Activated naive CD8-positive, alpha-beta T cell treated with anti-CD3 and anti-CD28 coated beads, Interleukin-2, amount 10 ng/mL, durations not matched to agents 7 days and 5 days (primary cell): Measurements from ENCODE around the gene ZNF763. TPM values are rescaled to one million over a fixed set of nuclear protein-coding genes. Genes with fewer than 3 reads are reported as not detected.
"Not testable (repeated sequence)": the region's sequence is repeated elsewhere in the genome, so short reads cannot be mapped to it uniquely, and the experiment has no call there.

Experiments used
- ATAC-seq: fragments of 150-1000 bp; cut with Tn5 transposase; one replicate; pipeline ENCODE4 v1.10.0; 2021; ENCODE audit warnings: low read depth, moderate library complexity
- POLR2A ChIA-PET: fragments of 350-600 bp; sonication (Branson Sonifier 250); formaldehyde crosslinking; loops from one replicate; lab custom pipeline; 2021; ENCODE audit warnings: antibody characterized with exemption; lab: Charles Lee
- DNase-seq: peaks from one replicate; pipeline ENCODE4 v3.0.0; 2021
- H3K27ac Mint-ChIP-seq: one replicate; pipeline ENCODE4 v1.8.0; 2022; ENCODE audit warnings: mild to moderate bottlenecking, mixed read lengths
- H3K27me3 Mint-ChIP-seq: one replicate; pipeline ENCODE4 v1.8.0; 2022; ENCODE audit warnings: mild to moderate bottlenecking, moderate library complexity, mixed read lengths
- H3K36me3 Mint-ChIP-seq: one replicate; pipeline ENCODE4 v1.8.0; 2021; ENCODE audit warnings: mild to moderate bottlenecking, mixed read lengths
- H3K4me1 Mint-ChIP-seq: one replicate; pipeline ENCODE4 v1.8.0; 2021; ENCODE audit warnings: mixed read lengths
- H3K4me3 Mint-ChIP-seq: one replicate; pipeline ENCODE4 v1.8.0; 2022; ENCODE audit warnings: mild to moderate bottlenecking, moderate library complexity, mixed read lengths
- H3K9me3 Mint-ChIP-seq: one replicate; pipeline ENCODE4 v1.8.0; 2021; ENCODE audit warnings: mixed read lengths
- total RNA-seq, 2 experiments: library from RNA; stranded (reverse); gene quantifications; one replicate each; pipeline ENCODE4 v1.2.3, GENCODE V29; 2021

The ZNF763 gene
- total RNA-seq = 1 to 10 TPM; 5.2 to 6.1 TPM

DNA sequence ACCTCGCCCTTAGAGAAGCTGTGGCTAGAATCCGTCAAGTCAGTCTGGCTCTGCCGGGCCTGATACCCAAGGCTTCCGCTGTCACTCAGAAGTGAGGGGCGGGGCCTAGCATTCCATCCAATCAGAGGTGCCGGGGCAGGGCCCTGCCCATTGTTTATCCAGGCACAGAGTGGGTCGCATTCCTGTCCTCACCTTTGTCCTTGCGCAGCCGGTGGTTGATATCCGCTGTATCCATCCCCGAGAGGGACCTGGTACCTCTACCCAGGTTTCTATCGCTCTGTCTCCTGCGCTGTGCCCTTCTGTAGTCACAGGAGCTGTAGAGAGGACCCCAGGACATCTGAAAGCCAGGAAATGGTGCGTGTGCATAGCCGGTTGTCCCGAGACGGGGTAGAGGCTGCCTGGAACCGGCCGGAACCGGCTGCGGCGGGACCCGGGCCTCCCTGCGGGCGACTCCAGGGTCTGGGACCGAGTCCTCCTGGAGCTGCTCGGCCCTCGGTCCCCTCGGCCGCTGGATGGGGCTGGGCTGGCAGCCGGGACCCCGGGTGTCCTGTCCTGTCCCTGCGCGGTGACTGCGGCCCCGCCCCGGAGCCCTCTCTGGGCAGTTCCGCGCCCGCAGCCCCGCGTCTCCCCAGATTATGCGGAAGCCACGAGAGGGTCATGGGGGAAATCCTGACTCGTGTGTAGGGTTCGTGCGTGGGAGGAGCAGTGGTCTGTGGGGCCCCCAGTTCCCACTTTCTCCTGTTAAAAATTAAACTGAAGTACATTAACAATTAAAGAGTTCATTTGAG lies at the start of gene ZNF763:
ZNF763 (plus strand) TSS at position 183 of the 788 bp plus-strand sequence; CDS start at position 352, 169 bp downstream.
- Mint-ChIP-seq H3K4me3 (peak within 1 kb of the TSS; percentile 96), H3K36me3 (peaks cover 9% of the 10 kb centered on the region), H3K9me3 (peaks cover 3% of the 10 kb centered on the region), H3K27ac (peak within 1 kb of the TSS; percentile 93), H3K4me1 (peaks cover 20% of the 10 kb centered on the region), H3K27me3 (no peaks in the 10 kb centered on the region)
- ATAC-seq (peak; percentile 93), DNase-seq (peak; percentile 88)
- POLR2A ChIA-PET = interaction anchor here (0.5 to 2.5 kb wide), 10 partner anchors 11 to 972 kb away, joined by 3 to 34 read pairs (median 4); partner anchors contain the start of genes ZNF20, ZNF433 and ZNF700

GRCh38 chr19:11921852-11922495 lies 42.9 kb upstream of the ZNF763 start:
- H3K9me3 Mint-ChIP-seq = peaks cover 6% of the 10 kb centered on the region
- H3K4me1 Mint-ChIP-seq = peaks cover 27% of the 10 kb centered on the region
- H3K27ac Mint-ChIP-seq = no peak overlapping the region
- no peak for ATAC-seq
- H3K4me3 Mint-ChIP-seq = no peak overlapping the region
- DNase-seq = no peak
- no peaks in the 10 kb centered on the region for H3K27me3 Mint-ChIP-seq
- POLR2A ChIA-PET = interaction anchor here (4.4 kb wide), 1 partner anchor 66 kb away, joined by 69 read pairs; no protein-coding TSS in a partner anchor
- peaks cover 15% of the 10 kb centered on the region for H3K36me3 Mint-ChIP-seq

DNA sequence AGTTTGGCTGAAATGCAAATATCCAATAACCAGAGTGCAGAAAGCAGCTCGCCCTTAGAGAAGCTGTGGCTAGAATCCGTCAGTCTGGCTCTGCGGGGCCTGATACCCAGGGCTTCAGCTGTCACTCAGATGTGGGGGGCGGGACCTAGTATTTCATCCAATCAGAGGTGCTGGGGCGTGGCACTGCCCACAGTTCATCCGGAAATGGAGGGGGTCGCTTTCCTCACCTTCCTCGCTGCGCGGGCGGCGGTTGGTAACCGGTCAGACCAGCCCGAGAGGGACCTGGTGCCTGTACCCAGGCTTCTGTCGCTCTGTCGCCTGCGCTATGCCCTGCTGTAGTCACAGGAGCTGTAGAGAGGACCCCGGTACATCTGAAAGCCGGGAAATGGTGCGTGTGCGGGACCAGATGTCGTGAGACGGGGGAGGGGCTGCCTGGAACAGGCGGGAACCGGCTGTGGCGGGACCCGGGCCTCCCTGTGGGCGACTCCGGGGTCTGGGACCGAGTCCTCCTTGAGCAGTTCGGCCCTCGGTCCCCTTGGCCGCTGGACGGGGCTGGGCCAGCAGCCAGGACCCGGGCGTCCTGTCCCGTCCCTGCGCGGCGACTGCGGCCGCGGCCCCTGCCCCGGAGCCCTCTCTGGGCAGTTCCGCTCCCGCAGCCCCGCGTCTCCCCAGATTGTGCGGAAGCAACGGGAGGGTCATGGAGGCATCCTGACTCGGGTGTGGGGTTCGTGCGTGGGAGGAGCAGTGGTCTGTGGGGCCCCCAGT lies 39.8 kb upstream of the ZNF763 start, which contains the start of gene ZNF700:
ZNF700 (plus strand) TSS at position 222 of the 765 bp plus-strand sequence; CDS start at position 326, 104 bp downstream.
- Mint-ChIP-seq H3K36me3 (peaks cover 38% of the 10 kb centered on the region), H3K27me3 (no peaks in the 10 kb centered on the region), H3K27ac (peak within 1 kb of the TSS; percentile 100), H3K4me1 (peaks cover 31% of the 10 kb centered on the region), H3K4me3 (peak within 1 kb of the TSS; percentile 90), H3K9me3 (peaks cover under 1% of the 10 kb centered on the region)
- DNase-seq (peak; percentile 89), ATAC-seq (peak; percentile 85)
- POLR2A ChIA-PET = interaction anchor here (0.6 to 4.4 kb wide), 14 partner anchors 38 to 238 kb away, joined by 3 to 69 read pairs (median 4); partner anchors contain the start of genes ZNF136, ZNF20, ZNF439 and ZNF625

GRCh38 chr19:11925651-11926187 lies 39.1 kb upstream of the ZNF763 start:
- DNase-seq, H3K9me3 Mint-ChIP-seq, H3K27me3 Mint-ChIP-seq, ATAC-seq: not testable (repeated sequence)
- POLR2A ChIA-PET = interaction anchor here (0.8 to 4.4 kb wide), 7 partner anchors 39 to 230 kb away, joined by 3 to 69 read pairs (median 9); partner anchors contain the start of genes ZNF625, ZNF763 and ZNF878
- peak overlapping the region; percentile 90 for H3K4me3 Mint-ChIP-seq
- peaks cover 33% of the 10 kb centered on the region for H3K4me1 Mint-ChIP-seq
- peaks cover 45% of the 10 kb centered on the region for H3K36me3 Mint-ChIP-seq
- peak overlapping the region; percentile 88 for H3K27ac Mint-ChIP-seq

DNA sequence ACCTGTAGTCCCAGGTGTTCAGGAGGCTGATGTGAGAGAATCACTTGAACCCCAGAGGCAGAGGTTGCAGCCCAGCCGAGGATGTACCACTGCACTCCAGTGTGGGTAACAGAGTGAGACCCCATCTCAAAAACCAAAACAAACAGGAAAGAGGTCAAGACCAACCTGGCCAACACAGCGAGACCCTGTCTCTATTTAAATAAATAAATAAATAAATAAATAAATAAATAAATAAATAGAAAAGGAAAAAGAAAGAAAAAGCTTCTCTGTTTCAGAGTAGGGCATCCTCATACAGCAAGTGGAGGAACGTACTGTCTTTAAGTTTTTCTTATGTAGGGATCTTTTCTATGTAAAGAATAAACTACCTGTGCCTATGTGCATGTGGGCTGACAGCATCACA lies 37.6 kb upstream of the ZNF763 start:
- H3K36me3 Mint-ChIP-seq = peaks cover 60% of the 10 kb centered on the region

DNA sequence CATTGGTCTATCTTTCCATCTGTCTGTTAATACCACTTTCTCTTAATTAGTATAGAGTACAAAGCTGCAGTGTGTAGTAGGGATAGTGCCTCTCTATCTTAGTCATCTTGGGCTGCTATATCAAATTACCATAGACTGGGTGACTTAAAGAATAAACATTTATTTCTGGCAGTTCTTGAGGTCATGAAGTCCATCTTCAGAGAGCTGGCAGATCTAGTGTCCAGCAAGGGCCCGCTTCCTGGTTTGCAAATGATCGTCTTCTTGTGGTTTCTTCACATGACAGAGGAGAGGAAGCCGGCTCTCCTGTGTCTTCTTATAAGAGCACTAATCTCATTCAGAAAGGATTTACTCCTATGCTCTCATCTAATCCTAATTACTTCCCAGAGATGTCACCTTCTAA lies 33.8 kb upstream of the ZNF763 start:
- ATAC-seq = no peak
- Mint-ChIP-seq H3K36me3 (peaks cover 84% of the 10 kb centered on the region), H3K4me1 (peaks cover 14% of the 10 kb centered on the region), H3K9me3 (peaks cover 18% of the 10 kb centered on the region), H3K27ac (no peak overlapping the region), H3K4me3 (no peak overlapping the region), H3K27me3 (no peaks in the 10 kb centered on the region)
- DNase-seq = no peak
- POLR2A ChIA-PET = no interaction called here

More for the DNA sequence above, 37.6 kb upstream of the ZNF763 start:
- DNase-seq (no peak), ATAC-seq (no peak)
- H3K27ac Mint-ChIP-seq = no peak overlapping the region
- no peaks in the 10 kb centered on the region for H3K27me3 Mint-ChIP-seq
- POLR2A ChIA-PET = interaction anchor here (0.7 to 2.6 kb wide), 2 partner anchors 37 to 164 kb away, joined by 3 to 9 read pairs; partner anchors contain the start of gene ZNF763
- no peak overlapping the region for H3K4me3 Mint-ChIP-seq
- peaks cover 35% of the 10 kb centered on the region for H3K4me1 Mint-ChIP-seq
- H3K9me3 Mint-ChIP-seq = peaks cover 12% of the 10 kb centered on the region

DNA sequence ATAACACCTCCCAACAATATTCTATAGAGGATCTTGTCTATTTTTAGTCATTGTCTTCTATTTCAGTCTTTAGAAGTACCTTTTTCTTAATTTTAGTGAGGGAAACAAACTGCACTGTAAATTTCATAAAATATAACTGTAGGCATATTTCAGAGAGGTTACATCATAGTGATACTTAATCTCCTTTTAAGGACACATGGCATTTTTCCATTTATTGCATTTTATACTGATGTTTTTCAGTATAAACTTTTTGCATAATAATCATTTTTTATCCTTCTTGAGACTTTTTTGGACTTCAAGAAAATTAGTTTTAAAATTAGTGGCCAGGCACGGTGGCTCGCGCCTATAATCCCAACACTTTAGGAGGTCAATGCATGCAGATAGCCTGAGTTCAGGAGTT lies 33.3 kb upstream of the ZNF763 start:
- Mint-ChIP-seq H3K27me3 (no peaks in the 10 kb centered on the region), H3K9me3 (peaks cover 22% of the 10 kb centered on the region), H3K36me3 (peaks cover 86% of the 10 kb centered on the region), H3K4me1 (peaks cover 11% of the 10 kb centered on the region), H3K4me3 (no peak overlapping the region), H3K27ac (no peak overlapping the region)
- no peak for DNase-seq
- POLR2A ChIA-PET = interaction anchor here (0.7 kb wide), 1 partner anchor 274 kb away, joined by 5 read pairs; no protein-coding TSS in a partner anchor
- no peak for ATAC-seq

- ATAC-seq = not testable (repeated sequence)
- peaks cover 34% of the 10 kb centered on the region for H3K9me3 Mint-ChIP-seq
These were observed 29.0 kb upstream of the ZNF763 start for GRCh38 chr19:11935829-11936228.

GRCh38 chr19:11938383-11938782 lies 26.5 kb upstream of the ZNF763 start:
- ATAC-seq, H3K4me1 Mint-ChIP-seq, H3K4me3 Mint-ChIP-seq, DNase-seq, H3K27me3 Mint-ChIP-seq, POLR2A ChIA-PET, H3K27ac Mint-ChIP-seq: not testable (repeated sequence)
- H3K36me3 Mint-ChIP-seq = peaks cover 85% of the 10 kb centered on the region
- H3K9me3 Mint-ChIP-seq = peaks cover 38% of the 10 kb centered on the region

More at GRCh38 chr19:11935829-11936228, 29.0 kb upstream of the ZNF763 start:
- H3K36me3 Mint-ChIP-seq = peaks cover 86% of the 10 kb centered on the region
- POLR2A ChIA-PET, H3K4me1 Mint-ChIP-seq, H3K27ac Mint-ChIP-seq, DNase-seq, H3K4me3 Mint-ChIP-seq, H3K27me3 Mint-ChIP-seq: not testable (repeated sequence)

- H3K27ac Mint-ChIP-seq, H3K27me3 Mint-ChIP-seq, DNase-seq, H3K4me1 Mint-ChIP-seq, H3K4me3 Mint-ChIP-seq, POLR2A ChIA-PET, ATAC-seq: not testable (repeated sequence)
- peaks cover 49% of the 10 kb centered on the region for H3K9me3 Mint-ChIP-seq
- H3K36me3 Mint-ChIP-seq = peaks cover 88% of the 10 kb centered on the region
These were observed 23.4 kb upstream of the ZNF763 start for GRCh38 chr19:11941361-11941887.

DNA sequence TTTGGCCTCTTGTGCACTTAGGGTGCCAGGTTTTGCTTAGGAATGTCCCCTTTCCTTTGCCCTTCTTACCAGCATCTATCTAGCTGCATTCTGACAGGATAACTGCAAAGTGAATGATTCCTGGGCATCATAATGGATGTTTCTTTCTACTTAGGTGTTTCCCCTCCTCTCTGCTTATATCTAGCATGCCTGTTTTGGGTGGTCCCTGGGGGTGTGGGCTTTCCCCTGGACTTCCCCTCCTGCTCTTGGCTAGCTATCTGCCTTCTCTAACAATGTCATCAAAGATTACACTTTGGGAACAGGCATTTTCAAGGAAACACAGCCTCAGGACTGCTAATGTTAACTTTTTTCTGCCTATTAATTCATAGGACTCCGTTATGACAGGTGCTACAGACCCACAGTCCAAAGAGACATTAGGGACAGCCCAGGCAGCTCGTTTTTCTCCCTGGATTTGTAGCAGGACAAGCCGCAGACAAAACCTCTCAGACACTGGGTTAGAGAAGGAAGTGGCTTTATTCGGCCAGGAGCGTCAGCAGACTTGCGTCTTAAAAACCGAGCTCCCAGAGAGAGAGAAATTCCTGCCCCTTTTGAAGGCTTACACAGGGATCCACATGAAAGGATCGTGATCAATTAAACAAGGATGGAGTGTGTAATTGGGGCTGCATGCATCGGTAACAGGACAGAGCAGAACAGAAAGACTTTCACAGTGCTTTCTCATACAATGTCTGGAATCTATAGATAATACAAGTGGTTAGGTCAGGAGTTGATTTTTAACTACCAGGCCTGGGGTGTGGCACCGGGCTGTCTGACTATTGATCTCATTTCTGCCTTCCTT lies 22.6 kb upstream of the ZNF763 start:
- POLR2A ChIA-PET = no interaction called here
- no peaks in the 10 kb centered on the region for H3K27me3 Mint-ChIP-seq
- H3K36me3 Mint-ChIP-seq = peaks cover 88% of the 10 kb centered on the region

GRCh38 chr19:11942843-11943108 lies 22.1 kb upstream of the ZNF763 start:
- peaks cover 51% of the 10 kb centered on the region for H3K9me3 Mint-ChIP-seq
- DNase-seq = no peak
- no peak overlapping the region for H3K4me3 Mint-ChIP-seq
- ATAC-seq = no peak
- no peaks in the 10 kb centered on the region for H3K4me1 Mint-ChIP-seq
- H3K27me3 Mint-ChIP-seq = no peaks in the 10 kb centered on the region
- POLR2A ChIA-PET = no interaction called here
- H3K36me3 Mint-ChIP-seq = peaks cover 88% of the 10 kb centered on the region
- no peak overlapping the region for H3K27ac Mint-ChIP-seq

More for the DNA sequence above, 22.6 kb upstream of the ZNF763 start:
- Mint-ChIP-seq H3K4me1 (no peaks in the 10 kb centered on the region), H3K4me3 (no peak overlapping the region), H3K27ac (no peak overlapping the region), H3K9me3 (peaks cover 48% of the 10 kb centered on the region)
- ATAC-seq = no peak
- DNase-seq = no peak
